ENCODE measurements around the gene HIF1AN.

The HIF1AN gene

GRCh38 chr10:100535715-100536353 lies at the start of gene HIF1AN:
Gene HIF1AN, plus strand, starts transcription at chr10:100535943. Its CDS starts 16 bp downstream, at chr10:100535959.
- H3K27ac ChIP-seq, result peak within 1 kb of the TSS; percentile 75 to 77
- H3K4me3 ChIP-seq, result peak within 1 kb of the TSS; percentile 68
- H3K9me3 ChIP-seq, result no peaks in the 10 kb centered on the region
- peaks cover 16 to 38% (median 24%) of the 10 kb centered on the region in 3 donors for H3K36me3 ChIP-seq
- DNase-seq, result peak; percentile 94
- peak; percentile 84 to 91 for TF ChIP-seq CTCF (IDR thresholded peaks at IDR 0.05)
- H3K27me3 ChIP-seq, result no peaks in the 10 kb centered on the region
- intact Hi-C loops (cut with DNase I; ENCODE audit: low total_unique reads), result no loop called here
- peaks cover 0 to 23% (median 21%) of the 10 kb centered on the region in 4 donors for H3K4me1 ChIP-seq

- Histone ChIP-seq H3K36me3 (peaks cover 42 to 52% (median 51%) of the 10 kb centered on the region in 3 donors), H3K27ac (no peak overlapping the region)
These were observed 48.2 kb upstream of the HIF1AN start for GRCh38 chr10:100487529-100487928.

GRCh38 chr10:100489396-100489795 lies 46.3 kb upstream of the HIF1AN start:
- Histone ChIP-seq H3K4me3 (no peak overlapping the region), H3K27ac (no peak overlapping the region), H3K36me3 (peaks cover 47 to 70% (median 52%) of the 10 kb centered on the region in 3 donors), H3K4me1 (no peaks in the 10 kb centered on the region), H3K27me3 (no peaks in the 10 kb centered on the region), H3K9me3 (no peaks in the 10 kb centered on the region)
- DNase-seq, result no peak
- intact Hi-C loops (cut with DNase I; ENCODE audit: low total_unique reads), result no loop called here
- no peak for TF ChIP-seq CTCF (IDR thresholded peaks at IDR 0.05)

More at GRCh38 chr10:100487529-100487928, 48.2 kb upstream of the HIF1AN start:
- H3K27me3 ChIP-seq, result no peaks in the 10 kb centered on the region
- no peak overlapping the region for H3K4me3 ChIP-seq
- intact Hi-C loops (cut with DNase I; ENCODE audit: low total_unique reads), result no loop called here
- TF ChIP-seq CTCF (IDR thresholded peaks at IDR 0.05), result no peak
- no peaks in the 10 kb centered on the region for H3K9me3 ChIP-seq
- no peak for DNase-seq
- H3K4me1 ChIP-seq, result peaks cover 0 to 7% (median 5%) of the 10 kb centered on the region in 4 donors

GRCh38 chr10:100490531-100490930 lies 45.2 kb upstream of the HIF1AN start:
- peaks cover 50 to 80% (median 54%) of the 10 kb centered on the region in 3 donors for H3K36me3 ChIP-seq
- intact Hi-C loops (cut with DNase I; ENCODE audit: low total_unique reads), result no loop called here
- no peak for DNase-seq

GRCh38 chr10:100496567-100496966 lies 39.2 kb upstream of the HIF1AN start:
- Histone ChIP-seq H3K27ac (no peak overlapping the region), H3K4me1 (no peaks in the 10 kb centered on the region), H3K36me3 (peaks cover 45 to 99% (median 63%) of the 10 kb centered on the region in 3 donors), H3K27me3 (no peaks in the 10 kb centered on the region), H3K9me3 (no peaks in the 10 kb centered on the region), H3K4me3 (no peak overlapping the region)
- intact Hi-C loops (cut with DNase I; ENCODE audit: low total_unique reads), result no loop called here
- DNase-seq, result no peak
- TF ChIP-seq CTCF (IDR thresholded peaks at IDR 0.05), result no peak

More at GRCh38 chr10:100490531-100490930, 45.2 kb upstream of the HIF1AN start:
- H3K9me3 ChIP-seq, result no peaks in the 10 kb centered on the region
- no peak overlapping the region for H3K27ac ChIP-seq
- H3K4me3 ChIP-seq, result no peak overlapping the region
- no peaks in the 10 kb centered on the region for H3K27me3 ChIP-seq
- H3K4me1 ChIP-seq, result no peaks in the 10 kb centered on the region
- no peak for TF ChIP-seq CTCF (IDR thresholded peaks at IDR 0.05)

Data from tibial artery (tissue), 4 donors.